ENCODE results near the gene ABCB8.

The ABCB8 gene

GRCh38 chr7:151086802-151087244, 58.6 kb downstream of the ABCB8 start:
- Histone ChIP-seq H3K36me3 (ENCODE audit: control insufficient read depth, insufficient read depth, low read length) (no peaks in the 10 kb centered on the region; the same call in 1 of the 2 replicates), H3K9me3 (ENCODE audit: control insufficient read depth, insufficient read depth, low read length) (no peaks in the 10 kb centered on the region), H3K27ac (ENCODE audit: low read length) (no peak overlapping the region), H3K4me3 (ENCODE audit: low read length) (peak overlapping the region; percentile 45; the same call in 1 of the 2 replicates), H3K4me1 (ENCODE audit: control insufficient read depth, insufficient read depth, low read length) (peaks cover 12% of the 10 kb centered on the region), H3K27me3 (ENCODE audit: control insufficient read depth, insufficient read depth, low read length) (peaks cover 3% of the 10 kb centered on the region; the same call in 1 of the 2 replicates)
- WGBS (ENCODE audit: insufficient coverage, insufficient read length): no CpG with 5 or more reads among the region's 56 CpGs
- no peak for DNase-seq (ENCODE audit: low read depth, low spot score)

GRCh38 chr7:151087245-151088018, 59.2 kb downstream of the ABCB8 start:
- no peak overlapping the region for H3K27ac ChIP-seq (ENCODE audit: low read length)
- H3K36me3 ChIP-seq (ENCODE audit: control insufficient read depth, insufficient read depth, low read length): no peaks in the 10 kb centered on the region; the same call in 1 of the 2 replicates
- WGBS (ENCODE audit: insufficient coverage, insufficient read length): no CpG with 5 or more reads among the region's 70 CpGs
- H3K9me3 ChIP-seq (ENCODE audit: control insufficient read depth, insufficient read depth, low read length): no peaks in the 10 kb centered on the region
- H3K27me3 ChIP-seq (ENCODE audit: control insufficient read depth, insufficient read depth, low read length): peaks cover 3% of the 10 kb centered on the region; the same call in 1 of the 2 replicates
- H3K4me1 ChIP-seq (ENCODE audit: control insufficient read depth, insufficient read depth, low read length): peaks cover 10% of the 10 kb centered on the region; the same call in 1 of the 2 replicates
- peak overlapping the region; percentile 45 for H3K4me3 ChIP-seq (ENCODE audit: low read length)
- no peak for DNase-seq (ENCODE audit: low read depth, low spot score)

- WGBS (ENCODE audit: insufficient coverage, insufficient read length): no CpG with 5 or more reads among the region's 16 CpGs
- DNase-seq (ENCODE audit: low read depth, low spot score): no peak
- Histone ChIP-seq H3K36me3 (ENCODE audit: control insufficient read depth, insufficient read depth, low read length) (no peaks in the 10 kb centered on the region), H3K9me3 (ENCODE audit: control insufficient read depth, insufficient read depth, low read length) (no peaks in the 10 kb centered on the region), H3K4me3 (ENCODE audit: low read length) (peak overlapping the region; percentile 45; the same call in 1 of the 2 replicates), H3K27ac (ENCODE audit: low read length) (no peak overlapping the region), H3K27me3 (ENCODE audit: control insufficient read depth, insufficient read depth, low read length) (peaks cover 3% of the 10 kb centered on the region; the same call in 1 of the 2 replicates), H3K4me1 (ENCODE audit: control insufficient read depth, insufficient read depth, low read length) (peaks cover 10% of the 10 kb centered on the region; the same call in 1 of the 2 replicates)
Observed at GRCh38 chr7:151088019-151088855, 60.0 kb downstream of the ABCB8 start.

- no CpG with 5 or more reads among the region's 30 CpGs for WGBS (ENCODE audit: insufficient coverage, insufficient read length)
- Histone ChIP-seq H3K27ac (ENCODE audit: low read length) (no peak overlapping the region), H3K4me1 (ENCODE audit: control insufficient read depth, insufficient read depth, low read length) (peaks cover 10% of the 10 kb centered on the region; the same call in 1 of the 2 replicates)
Observed at GRCh38 chr7:151088856-151089699, 60.8 kb downstream of the ABCB8 start.

GRCh38 chr7:151089893-151090730, 61.9 kb downstream of the ABCB8 start:
- Histone ChIP-seq H3K36me3 (ENCODE audit: control insufficient read depth, insufficient read depth, low read length) (no peaks in the 10 kb centered on the region), H3K27me3 (ENCODE audit: control insufficient read depth, insufficient read depth, low read length) (peaks cover 3% of the 10 kb centered on the region; the same call in 1 of the 2 replicates), H3K4me1 (ENCODE audit: control insufficient read depth, insufficient read depth, low read length) (peaks cover 10% of the 10 kb centered on the region; the same call in 1 of the 2 replicates), H3K4me3 (ENCODE audit: low read length) (no peak overlapping the region), H3K9me3 (ENCODE audit: control insufficient read depth, insufficient read depth, low read length) (no peaks in the 10 kb centered on the region), H3K27ac (ENCODE audit: low read length) (no peak overlapping the region)
- no peak for DNase-seq (ENCODE audit: low read depth, low spot score)
- no CpG with 5 or more reads among the region's 22 CpGs for whole genome bisulfite sequencing (ENCODE audit: insufficient coverage, insufficient read length)

More at GRCh38 chr7:151088856-151089699, 60.8 kb downstream of the ABCB8 start:
- no peak overlapping the region for H3K4me3 ChIP-seq (ENCODE audit: low read length)
- no peaks in the 10 kb centered on the region for H3K36me3 ChIP-seq (ENCODE audit: control insufficient read depth, insufficient read depth, low read length)
- no peaks in the 10 kb centered on the region for H3K9me3 ChIP-seq (ENCODE audit: control insufficient read depth, insufficient read depth, low read length)
- no peak for DNase-seq (ENCODE audit: low read depth, low spot score)
- peaks cover 3% of the 10 kb centered on the region; the same call in 1 of the 2 replicates for H3K27me3 ChIP-seq (ENCODE audit: control insufficient read depth, insufficient read depth, low read length)

GRCh38 chr7:151091003-151091402, 62.8 kb downstream of the ABCB8 start:
- DNase-seq (ENCODE audit: low read depth, low spot score): no peak
- H3K27me3 ChIP-seq (ENCODE audit: control insufficient read depth, insufficient read depth, low read length): peaks cover 3% of the 10 kb centered on the region; the same call in 1 of the 2 replicates
- no peaks in the 10 kb centered on the region for H3K9me3 ChIP-seq (ENCODE audit: control insufficient read depth, insufficient read depth, low read length)
- peaks cover 7% of the 10 kb centered on the region; the same call in 1 of the 2 replicates for H3K4me1 ChIP-seq (ENCODE audit: control insufficient read depth, insufficient read depth, low read length)
- H3K27ac ChIP-seq (ENCODE audit: low read length): no peak overlapping the region
- H3K4me3 ChIP-seq (ENCODE audit: low read length): no peak overlapping the region
- WGBS (ENCODE audit: insufficient coverage, insufficient read length): no CpG with 5 or more reads among the region's 7 CpGs
- no peaks in the 10 kb centered on the region for H3K36me3 ChIP-seq (ENCODE audit: control insufficient read depth, insufficient read depth, low read length)

GRCh38 chr7:151091431-151091830, 63.2 kb downstream of the ABCB8 start:
- Histone ChIP-seq H3K9me3 (ENCODE audit: control insufficient read depth, insufficient read depth, low read length) (no peaks in the 10 kb centered on the region), H3K36me3 (ENCODE audit: control insufficient read depth, insufficient read depth, low read length) (no peaks in the 10 kb centered on the region), H3K4me3 (ENCODE audit: low read length) (no peak overlapping the region), H3K4me1 (ENCODE audit: control insufficient read depth, insufficient read depth, low read length) (peaks cover 7% of the 10 kb centered on the region; the same call in 1 of the 2 replicates), H3K27me3 (ENCODE audit: control insufficient read depth, insufficient read depth, low read length) (peaks cover 3% of the 10 kb centered on the region; the same call in 1 of the 2 replicates), H3K27ac (ENCODE audit: low read length) (no peak overlapping the region)
- WGBS (ENCODE audit: insufficient coverage, insufficient read length): no CpG with 5 or more reads among the region's 6 CpGs
- no peak for DNase-seq (ENCODE audit: low read depth, low spot score)

GRCh38 chr7:151091988-151092387, 63.7 kb downstream of the ABCB8 start:
- no peak overlapping the region for H3K27ac ChIP-seq (ENCODE audit: low read length)
- peaks cover 7% of the 10 kb centered on the region; the same call in 1 of the 2 replicates for H3K4me1 ChIP-seq (ENCODE audit: control insufficient read depth, insufficient read depth, low read length)
- DNase-seq (ENCODE audit: low read depth, low spot score): no peak
- WGBS (ENCODE audit: insufficient coverage, insufficient read length): no CpG with 5 or more reads among the region's 14 CpGs
- H3K9me3 ChIP-seq (ENCODE audit: control insufficient read depth, insufficient read depth, low read length): no peaks in the 10 kb centered on the region
- H3K27me3 ChIP-seq (ENCODE audit: control insufficient read depth, insufficient read depth, low read length): peaks cover 3% of the 10 kb centered on the region; the same call in 1 of the 2 replicates
- no peaks in the 10 kb centered on the region for H3K36me3 ChIP-seq (ENCODE audit: control insufficient read depth, insufficient read depth, low read length)
- H3K4me3 ChIP-seq (ENCODE audit: low read length): no peak overlapping the region

- Histone ChIP-seq H3K4me3 (ENCODE audit: low read length) (no peak overlapping the region), H3K27me3 (ENCODE audit: control insufficient read depth, insufficient read depth, low read length) (no peaks in the 10 kb centered on the region), H3K4me1 (ENCODE audit: control insufficient read depth, insufficient read depth, low read length) (peaks cover 2% of the 10 kb centered on the region; the same call in 1 of the 2 replicates), H3K36me3 (ENCODE audit: control insufficient read depth, insufficient read depth, low read length) (no peaks in the 10 kb centered on the region), H3K9me3 (ENCODE audit: control insufficient read depth, insufficient read depth, low read length) (no peaks in the 10 kb centered on the region), H3K27ac (ENCODE audit: low read length) (no peak overlapping the region)
- no peak for DNase-seq (ENCODE audit: low read depth, low spot score)
- no CpG with 5 or more reads among the region's 6 CpGs for WGBS (ENCODE audit: insufficient coverage, insufficient read length)
Observed at GRCh38 chr7:151093748-151094147, 65.5 kb downstream of the ABCB8 start.
